ENCODE measurements around the gene TNNI3K.

TNNI3K gene

DNA sequence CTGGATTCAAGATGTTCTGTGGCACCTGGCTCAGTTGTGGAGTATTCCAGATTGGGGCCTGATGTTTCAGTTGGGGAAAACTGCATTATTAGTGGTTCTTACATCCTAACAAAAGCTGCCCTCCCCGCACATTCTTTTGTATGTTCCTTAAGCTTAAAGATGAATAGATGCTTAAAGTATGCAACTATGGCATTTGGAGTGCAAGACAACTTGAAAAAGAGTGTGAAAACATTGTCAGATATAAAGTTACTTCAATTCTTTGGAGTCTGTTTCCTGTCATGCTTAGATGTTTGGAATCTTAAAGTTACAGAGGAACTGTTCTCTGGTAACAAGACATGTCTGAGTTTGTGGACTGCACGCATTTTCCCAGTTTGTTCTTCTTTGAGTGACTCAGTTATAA lies 29.9 kb upstream of the TNNI3K start:
- DNase-seq (ENCODE audit: low read depth, low spot score) = peak; percentile 21
- in situ Hi-C loops (cut with HindIII; ENCODE audit: low sequenced_read_pairs) = no loop called here
- no peak for TF ChIP-seq CTCF (IDR thresholded peaks at IDR 0.05; ENCODE audit: low read depth, low read length)
- no peak overlapping the region for H3K4me3 ChIP-seq (ENCODE audit: low read depth, low read length)

GRCh38 chr1:74215229-74215628 lies 20.0 kb upstream of the TNNI3K start:
- in situ Hi-C loops (cut with HindIII; ENCODE audit: low sequenced_read_pairs) = no loop called here
- TF ChIP-seq CTCF (IDR thresholded peaks at IDR 0.05; ENCODE audit: low read depth, low read length) = no peak
- H3K4me3 ChIP-seq (ENCODE audit: low read depth, low read length) = no peak overlapping the region
- DNase-seq (ENCODE audit: low read depth, low spot score) = no peak

DNA sequence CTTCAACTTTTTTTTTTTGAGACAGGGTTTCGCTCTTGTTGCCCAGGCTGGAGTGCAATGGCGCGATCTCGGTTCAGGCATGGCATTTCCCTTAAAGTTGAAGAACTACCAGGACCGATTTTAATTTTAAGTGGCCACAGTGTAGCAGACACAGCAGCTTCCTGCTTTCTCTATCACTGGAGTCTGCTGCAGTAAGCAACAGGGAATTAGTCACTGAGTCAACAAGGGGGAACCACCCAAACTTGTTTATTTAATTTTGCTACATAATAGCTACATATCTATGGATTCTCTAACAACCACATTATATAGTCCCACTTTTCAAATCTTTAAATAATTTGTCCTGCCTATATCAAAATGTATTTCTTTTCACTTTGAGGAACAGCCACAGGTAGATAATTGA lies 12.5 kb upstream of the TNNI3K start:
- in situ Hi-C loops (cut with HindIII; ENCODE audit: low sequenced_read_pairs) = no loop called here
- peak; percentile 12 for DNase-seq (ENCODE audit: low read depth, low spot score)
- no peak overlapping the region for H3K4me3 ChIP-seq (ENCODE audit: low read depth, low read length)
- no peak for TF ChIP-seq CTCF (IDR thresholded peaks at IDR 0.05; ENCODE audit: low read depth, low read length)

- H3K4me3 ChIP-seq (ENCODE audit: low read depth, low read length) = no peak overlapping the region
- in situ Hi-C loops (cut with HindIII; ENCODE audit: low sequenced_read_pairs) = no loop called here
- no peak for TF ChIP-seq CTCF (IDR thresholded peaks at IDR 0.05; ENCODE audit: low read depth, low read length)
- DNase-seq (ENCODE audit: low read depth, low spot score) = no peak
Observed at GRCh38 chr1:74223453-74223852, 11.7 kb upstream of the TNNI3K start.

- TF ChIP-seq CTCF (IDR thresholded peaks at IDR 0.05; ENCODE audit: low read depth, low read length) = no peak
- no peak for DNase-seq (ENCODE audit: low read depth, low spot score)
- H3K4me3 ChIP-seq (ENCODE audit: low read depth, low read length) = no peak overlapping the region
- in situ Hi-C loops (cut with HindIII; ENCODE audit: low sequenced_read_pairs) = no loop called here
Observed at GRCh38 chr1:74236440-74236839, 1.3 kb downstream of the TNNI3K start.

DNA sequence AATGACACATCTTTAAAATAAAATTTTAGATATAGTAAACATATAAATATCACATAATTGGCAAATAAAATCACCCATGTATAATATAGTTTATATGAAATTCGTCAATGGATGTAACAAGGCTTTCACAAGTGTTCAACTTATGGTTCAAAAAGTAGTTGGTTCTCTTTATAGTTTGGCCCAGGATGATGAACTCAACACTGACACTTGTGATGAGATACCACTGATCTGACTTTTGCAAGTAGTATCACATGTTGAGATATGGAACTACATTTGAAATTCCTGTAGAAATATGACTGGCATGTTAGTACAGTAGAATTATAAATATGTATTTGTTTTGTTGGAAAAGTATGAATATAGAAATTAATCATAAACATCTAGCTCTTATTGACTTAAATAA lies 1.8 kb downstream of the TNNI3K start:
- no peak overlapping the region for H3K4me3 ChIP-seq (ENCODE audit: low read depth, low read length)
- in situ Hi-C loops (cut with HindIII; ENCODE audit: low sequenced_read_pairs) = no loop called here
- TF ChIP-seq CTCF (IDR thresholded peaks at IDR 0.05; ENCODE audit: low read depth, low read length) = no peak
- no peak for DNase-seq (ENCODE audit: low read depth, low spot score)

- in situ Hi-C loops (cut with HindIII; ENCODE audit: low sequenced_read_pairs) = no loop called here
- DNase-seq (ENCODE audit: low read depth, low spot score) = no peak
- TF ChIP-seq CTCF (IDR thresholded peaks at IDR 0.05; ENCODE audit: low read depth, low read length) = no peak
- no peak overlapping the region for H3K4me3 ChIP-seq (ENCODE audit: low read depth, low read length)
Observed at GRCh38 chr1:74237787-74238186, 2.6 kb downstream of the TNNI3K start.

Measured in astrocyte of the spinal cord (primary cell).